Upper lobe of left lung (tissue), 6 donors: ENCODE data around the gene PLS3. TPM values are rescaled to one million over a fixed set of nuclear protein-coding genes. Genes with fewer than 3 reads are reported as not detected.

Source experiments
- ATAC-seq, 2 donors: fragments of 200-7000 bp; cut with Tn5 transposase; one replicate each; pipeline ENCODE4 v1.9.1; 2022; ENCODE audit warnings: mild to moderate bottlenecking in 2 of 2, moderate library complexity in 2 of 2; ENCODE audit not compliant: low FRiP score in 2 of 2
- DNase-seq, 2 donors: peaks; one replicate each; pipeline ENCODE4 v3.0.0-alpha.2; 2019 to 2020
- H3K27ac ChIP-seq, 4 donors: fragments of 200-600 bp; sonication (generic); one replicate each; pipeline ENCODE4 v1.5.1; 2016 to 2019
- H3K27me3 ChIP-seq, 4 donors: fragments of 200-600 bp; sonication (generic); one replicate each; pipeline ENCODE4 v1.5.1; 2017 to 2019
- H3K36me3 ChIP-seq, 4 donors: fragments of 200-600 bp; sonication (generic); one replicate each; pipeline ENCODE4 v1.5.1; 2016 to 2019
- H3K4me1 ChIP-seq, 4 donors: fragments of 200-600 bp; sonication (generic); one replicate each; pipeline ENCODE4 v1.5.1; 2018 to 2019
- H3K4me3 ChIP-seq, 4 donors: fragments of 200-600 bp; sonication (generic); one replicate each; pipeline ENCODE4 v1.5.1; 2017 to 2019; ENCODE audit warnings: mild to moderate bottlenecking in 2 of 4, moderate library complexity in 1 of 4
- H3K9me3 ChIP-seq, 4 donors: fragments of 200-600 bp; sonication (generic); one replicate each; pipeline ENCODE4 v1.5.1; 2018 to 2019
- CTCF ChIP-seq, 6 experiments: fragments of 450-650 bp in 4 of 6; fragments of 200-600 bp in 2 of 6; sonication (generic) in 2 of 6; IDR thresholded peaks; one replicate each; pipeline ENCODE4 v1.5.1; 2016 to 2019; ENCODE audit warnings: antibody characterized with exemption in 6 of 6
- EP300 ChIP-seq, 4 donors: sonication (generic); formaldehyde crosslinking; IDR thresholded peaks; one replicate each; pipeline ENCODE4 v1.5.1; 2017; ENCODE audit warnings: antibody characterized with exemption in 4 of 4, control low read depth in 2 of 4
- POLR2A ChIP-seq, 4 donors: fragments of 450-650 bp; IDR thresholded peaks; one replicate each; pipeline ENCODE4 v1.5.1; 2016 to 2017; ENCODE audit warnings: antibody characterized with exemption in 4 of 4, mild to moderate bottlenecking in 2 of 4
- POLR2AphosphoS5 ChIP-seq, 2 donors: sonication (generic); formaldehyde crosslinking; IDR thresholded peaks; one replicate each; pipeline ENCODE4 v1.5.1; 2017; ENCODE audit warnings: antibody characterized with exemption in 2 of 2
- WGBS, 2 donors: methylation state at CpG; one replicate each; pipeline ENCODE4 v1.1.5; 2017 to 2018; 5-methylcytosine and 5-hydroxymethylcytosine counted together
- total RNA-seq, 6 donors: library from RNA; depleted of rRNA in 4 of 6; stranded (reverse); fragments of >200 nt in 4 of 6; gene quantifications; one replicate each; pipeline versions ENCODE4 v1.1.0 to v1.2.1, GENCODE V29; 2016 to 2021
- donor health status: DM: no; HTN: no; CAD: no; lungs with moderate emphysema.
- donor health status: DM: no; HTN: yes; CAD: no; lungs with severe emphysema.

The PLS3 gene
- total RNA-seq, 6 donors from 2014 or later = 56.6 to 199 (median 157) TPM

- WGBS, 2 donors = 53 to 63% methylated on average over 4 of the region's 4 CpGs
- Histone ChIP-seq H3K9me3 (no peaks in the 10 kb centered on the region), H3K36me3 (no peaks in the 10 kb centered on the region), H3K4me3 (no peak overlapping the region), H3K27me3 (no peaks in the 10 kb centered on the region), H3K27ac (no peak overlapping the region), H3K4me1 (peaks cover 0 to 4% (median 0%) of the 10 kb centered on the region in 4 donors)
- TF ChIP-seq EP300 (IDR thresholded peaks at IDR 0.05) = no peak
- TF ChIP-seq POLR2AphosphoS5 (IDR thresholded peaks at IDR 0.05) = no peak
- TF ChIP-seq CTCF (IDR thresholded peaks at IDR 0.05) = no peak
- TF ChIP-seq POLR2A (IDR thresholded peaks at IDR 0.05) = no peak
- peak in 1 of 2 donors; percentile 36 for ATAC-seq
- no peak for DNase-seq
These were observed 129.0 kb downstream of the PLS3 start for GRCh38 chrX:115689931-115690330.

- H3K4me3 ChIP-seq = no peak overlapping the region
- WGBS, 2 donors = 11% methylated on average over 3 to 4 of the region's 4 CpGs
- no peak overlapping the region for H3K27ac ChIP-seq
- ATAC-seq (peak; percentile 77 to 89), DNase-seq (peak in 1 of 2 donors; percentile 26)
- no peaks in the 10 kb centered on the region for H3K36me3 ChIP-seq
- TF ChIP-seq EP300 (IDR thresholded peaks at IDR 0.05) (no peak), POLR2A (IDR thresholded peaks at IDR 0.05) (no peak), CTCF (IDR thresholded peaks at IDR 0.05) (peak; percentile 52 to 85 (median 70)), POLR2AphosphoS5 (IDR thresholded peaks at IDR 0.05) (no peak)
- H3K4me1 ChIP-seq = peaks cover 0 to 4% (median 0%) of the 10 kb centered on the region in 4 donors
- H3K9me3 ChIP-seq = no peaks in the 10 kb centered on the region
- H3K27me3 ChIP-seq = no peaks in the 10 kb centered on the region
These were observed 129.7 kb downstream of the PLS3 start for GRCh38 chrX:115690511-115691216.

GRCh38 chrX:115693476-115693875 is 132.5 kb downstream of the PLS3 start:
- H3K4me1 ChIP-seq = peaks cover 0 to 4% (median 0%) of the 10 kb centered on the region in 4 donors
- no peak for DNase-seq
- no peaks in the 10 kb centered on the region for H3K36me3 ChIP-seq
- WGBS, 2 donors = 51 to 79% methylated on average over 6 of the region's 6 CpGs
- no peaks in the 10 kb centered on the region for H3K27me3 ChIP-seq
- H3K4me3 ChIP-seq = no peak overlapping the region
- ATAC-seq = no peak
- H3K9me3 ChIP-seq = no peaks in the 10 kb centered on the region
- H3K27ac ChIP-seq = no peak overlapping the region
- TF ChIP-seq POLR2A (IDR thresholded peaks at IDR 0.05) (no peak), EP300 (IDR thresholded peaks at IDR 0.05) (no peak), POLR2AphosphoS5 (IDR thresholded peaks at IDR 0.05) (no peak), CTCF (IDR thresholded peaks at IDR 0.05) (no peak)

- Histone ChIP-seq H3K27ac (no peak overlapping the region), H3K9me3 (no peaks in the 10 kb centered on the region), H3K4me1 (peaks cover 0 to 4% (median 0%) of the 10 kb centered on the region in 4 donors), H3K27me3 (no peaks in the 10 kb centered on the region), H3K4me3 (no peak overlapping the region), H3K36me3 (no peaks in the 10 kb centered on the region)
- ATAC-seq (no peak), DNase-seq (no peak)
- TF ChIP-seq POLR2AphosphoS5 (IDR thresholded peaks at IDR 0.05) = no peak
- no peak for TF ChIP-seq EP300 (IDR thresholded peaks at IDR 0.05)
- TF ChIP-seq POLR2A (IDR thresholded peaks at IDR 0.05) = no peak
- no peak for TF ChIP-seq CTCF (IDR thresholded peaks at IDR 0.05)
- 44 to 56% methylated on average over 4 to 6 of the region's 6 CpGs for WGBS, 2 donors
These were observed 133.1 kb downstream of the PLS3 start for GRCh38 chrX:115694028-115694427.

GRCh38 chrX:115696039-115696438 is 135.1 kb downstream of the PLS3 start:
- Histone ChIP-seq H3K4me3 (no peak overlapping the region), H3K27me3 (no peaks in the 10 kb centered on the region), H3K27ac (no peak overlapping the region), H3K4me1 (no peaks in the 10 kb centered on the region), H3K36me3 (no peaks in the 10 kb centered on the region), H3K9me3 (no peaks in the 10 kb centered on the region)
- ATAC-seq (no peak), DNase-seq (no peak)
- WGBS, 2 donors = 49 to 72% methylated on average over 2 to 6 of the region's 6 CpGs
- TF ChIP-seq POLR2AphosphoS5 (IDR thresholded peaks at IDR 0.05) = no peak
- TF ChIP-seq CTCF (IDR thresholded peaks at IDR 0.05) = no peak
- TF ChIP-seq EP300 (IDR thresholded peaks at IDR 0.05) = no peak
- no peak for TF ChIP-seq POLR2A (IDR thresholded peaks at IDR 0.05)
